HG02943 (cell line): ENCODE data around the gene MCF2L2.
A peak's percentile ranks its signal among the peaks of the same experiment; 100 is the strongest.
"Not testable (repeated sequence)": the region's sequence is repeated elsewhere in the genome, so short reads cannot be mapped to it uniquely, and the experiment has no call there.

Experiments
- ATAC-seq: cut with Tn5 transposase; IDR thresholded peaks from one replicate; pipeline ENCODE4 v1.9.1; 2021; ENCODE audit warnings: mild to moderate bottlenecking, low read depth, moderate library complexity; ENCODE audit not compliant: unreplicated experiment

Gene MCF2L2

DNA sequence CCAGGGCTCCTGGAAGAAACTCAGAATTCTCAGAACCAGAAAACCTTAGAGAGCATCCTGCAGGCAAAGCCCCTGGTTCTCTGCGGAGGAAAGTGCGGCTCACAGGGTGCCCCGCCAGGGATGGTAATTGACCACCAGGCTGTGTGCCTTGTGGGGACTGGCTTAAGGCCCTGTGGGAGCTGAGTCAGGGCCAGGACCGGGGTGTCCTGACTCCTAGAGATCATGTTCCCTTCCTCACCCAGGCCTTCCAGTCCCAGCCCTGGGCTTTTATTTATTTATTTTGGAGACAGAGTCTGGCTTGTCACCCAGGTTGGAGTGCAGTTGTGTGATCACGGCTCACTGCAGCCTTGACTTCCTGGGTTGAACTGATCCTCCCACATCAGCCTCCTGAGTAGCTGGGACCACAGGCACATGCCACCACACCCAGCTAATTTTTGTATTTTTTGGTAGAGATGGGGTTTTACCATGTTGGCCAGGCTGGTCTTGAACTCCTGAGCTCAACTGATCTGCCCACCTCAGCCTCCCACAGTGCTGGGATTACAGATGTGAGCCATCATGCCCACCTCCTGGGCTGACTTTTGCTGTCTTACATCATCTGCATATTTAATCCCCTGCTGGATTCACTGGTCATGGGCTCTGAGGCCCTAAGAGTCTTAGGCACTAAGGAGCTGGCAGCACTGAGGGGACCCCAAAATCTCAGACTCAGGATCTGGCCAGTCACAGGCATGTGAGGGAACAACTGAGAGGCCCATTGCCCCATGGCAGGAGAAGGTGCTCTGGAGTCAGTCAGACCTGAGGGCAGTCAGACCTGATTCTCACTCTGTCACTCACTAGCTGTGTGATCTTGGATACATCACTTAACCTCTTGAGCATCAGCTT, 245.4 kb downstream of the MCF2L2 start:
- no peak for ATAC-seq

DNA sequence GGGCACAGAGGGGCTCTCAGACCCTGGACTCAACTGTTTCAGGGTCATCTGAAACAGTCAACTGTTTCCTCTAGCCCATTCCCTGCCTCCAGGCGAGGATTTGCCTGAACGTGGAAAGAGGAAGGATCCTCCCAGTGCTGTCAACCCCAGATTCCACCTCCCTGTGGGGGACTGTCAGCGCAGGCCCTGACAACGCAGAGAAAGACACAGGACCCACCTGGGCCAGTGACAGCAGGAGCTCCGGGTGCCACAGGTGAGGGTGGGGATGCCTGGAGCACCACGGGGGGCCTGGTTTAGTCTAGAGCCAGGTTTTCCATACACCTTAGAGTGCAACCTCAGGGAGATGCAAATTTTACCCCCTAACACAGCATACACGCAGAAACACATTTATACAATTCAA, 246.3 kb downstream of the MCF2L2 start:
- ATAC-seq = no peak

DNA sequence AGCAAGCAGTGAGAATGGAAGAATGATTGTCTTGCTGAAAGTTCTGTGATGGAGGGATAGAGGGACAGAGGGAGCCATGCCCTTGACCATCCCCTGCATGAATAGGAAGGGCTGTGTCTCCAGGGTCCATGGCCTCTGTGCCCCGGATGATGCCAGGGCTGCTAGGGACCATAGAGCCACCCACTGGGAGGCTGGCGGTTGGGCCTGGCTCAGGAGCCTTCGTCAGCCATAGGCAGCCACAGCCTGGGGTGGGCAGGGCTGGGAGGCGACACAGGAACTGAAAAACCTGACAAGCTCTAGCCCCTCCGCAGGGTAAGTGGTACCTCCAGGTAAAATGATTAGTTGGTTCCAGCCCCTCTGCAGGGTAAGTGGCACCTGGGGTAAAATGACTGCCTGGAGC, 246.8 kb downstream of the MCF2L2 start:
- ATAC-seq = no peak

DNA sequence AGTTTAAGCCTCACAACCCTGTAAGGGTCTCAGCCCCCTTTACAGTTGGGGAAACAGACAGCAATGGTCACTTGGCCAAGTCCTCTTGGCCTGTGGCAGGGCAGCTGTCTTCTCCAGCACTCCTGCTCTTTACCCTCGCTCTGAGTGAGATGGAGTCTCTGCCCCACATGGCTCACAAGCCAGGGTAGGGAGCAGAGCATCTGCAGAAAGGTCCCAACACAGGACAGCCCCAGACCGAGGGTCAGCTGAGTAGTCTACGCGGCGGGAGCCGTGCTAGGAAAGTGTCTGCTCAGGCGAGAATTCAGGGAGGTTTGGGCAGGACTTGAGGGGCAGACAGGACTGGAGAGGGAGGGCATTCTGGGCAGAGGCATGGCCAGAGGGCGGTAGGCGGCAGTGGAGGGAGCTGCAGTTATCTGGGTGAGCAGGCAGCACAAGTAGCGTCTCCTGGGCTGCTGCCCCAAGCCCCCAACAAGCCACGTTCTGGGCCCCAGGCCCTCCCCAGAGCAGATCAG, 247.6 kb downstream of the MCF2L2 start:
- no peak for ATAC-seq

DNA sequence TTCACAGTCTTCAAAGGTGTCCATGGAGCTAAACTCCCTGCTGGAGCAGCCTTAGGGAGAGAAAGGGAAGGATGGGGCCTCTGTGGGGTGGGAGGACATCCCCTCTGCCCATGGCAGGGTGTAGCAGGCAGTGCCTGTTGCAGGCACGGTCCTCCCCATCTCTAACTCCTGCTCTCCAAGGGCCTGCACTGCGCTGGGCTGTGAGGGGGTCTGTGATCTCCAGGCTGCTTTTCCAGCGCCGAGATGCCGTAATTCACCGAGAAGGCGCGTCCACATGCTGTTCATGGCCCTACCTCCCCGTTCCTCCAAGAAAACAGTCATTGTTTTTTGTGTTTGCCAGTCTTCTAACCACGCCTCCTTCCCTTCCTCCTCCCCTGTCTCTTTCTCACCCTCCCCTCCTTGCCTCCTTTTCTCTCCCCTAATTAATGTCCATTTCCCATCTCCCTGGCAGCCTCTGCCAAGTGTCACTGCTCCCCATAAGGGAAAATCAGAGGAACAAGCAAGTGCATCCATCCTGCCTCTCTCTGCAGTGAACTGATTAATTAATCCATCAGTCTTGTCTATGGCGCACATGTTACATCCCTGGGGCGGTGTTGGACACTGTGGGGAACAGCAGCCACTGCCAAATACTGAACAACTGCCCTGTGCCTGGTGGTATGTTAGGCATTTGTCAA, 248.2 kb downstream of the MCF2L2 start:
- no peak for ATAC-seq

DNA sequence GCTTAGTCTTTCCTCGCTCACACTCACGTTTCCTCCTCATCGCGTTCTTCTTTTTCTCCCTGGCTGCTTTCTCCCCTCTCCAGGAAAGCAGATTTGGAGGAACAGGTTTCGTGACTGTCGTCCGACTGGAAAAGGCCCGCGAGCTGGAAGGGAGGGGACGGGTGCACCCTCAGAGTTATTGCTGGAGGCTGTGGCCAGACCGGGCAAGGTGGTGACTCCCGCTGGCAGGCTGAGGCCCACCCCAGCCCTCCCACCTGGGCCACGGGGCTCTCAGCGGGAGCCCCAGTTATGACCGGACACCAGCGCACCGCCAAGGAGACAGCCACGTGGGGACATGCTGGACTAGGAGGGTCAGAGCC, 248.9 kb downstream of the MCF2L2 start:
- ATAC-seq = not testable (repeated sequence)

DNA sequence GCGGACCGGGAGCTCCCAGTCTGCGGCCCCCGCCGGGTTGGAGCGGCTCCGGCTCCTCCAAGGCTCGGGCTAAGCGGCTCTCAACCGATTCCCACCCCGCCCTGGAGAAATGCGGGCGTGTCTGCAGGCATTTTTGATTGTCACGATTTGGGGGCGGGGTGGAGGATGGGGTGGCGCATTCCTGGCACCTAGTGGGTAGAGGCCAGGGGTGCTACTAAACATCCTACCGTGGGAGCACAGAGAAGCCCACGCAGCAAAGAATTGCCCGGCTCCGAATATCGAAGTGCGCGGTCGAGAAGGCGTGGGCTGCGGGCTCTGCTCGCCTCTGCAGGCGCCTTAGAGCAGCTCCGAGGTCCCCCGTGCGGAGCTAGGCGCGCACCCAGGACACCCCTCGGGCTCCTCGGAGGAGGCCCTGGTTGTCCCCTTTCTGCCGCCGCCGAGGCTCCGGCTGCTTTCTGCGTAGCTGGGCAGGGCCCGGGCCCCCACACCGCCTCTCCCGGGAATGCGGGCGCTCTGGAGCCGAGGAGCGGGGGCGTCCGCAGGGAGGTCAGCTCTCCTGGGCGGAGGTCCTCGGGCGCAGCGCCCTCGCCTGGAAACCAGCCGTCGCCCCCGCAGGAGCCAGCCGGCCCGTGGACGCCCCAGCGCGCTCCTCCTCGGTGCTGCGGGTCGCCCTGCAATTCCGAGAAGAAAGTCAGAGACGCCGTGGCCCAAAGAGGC, 249.4 kb downstream of the MCF2L2 start:
- ATAC-seq = no peak

DNA sequence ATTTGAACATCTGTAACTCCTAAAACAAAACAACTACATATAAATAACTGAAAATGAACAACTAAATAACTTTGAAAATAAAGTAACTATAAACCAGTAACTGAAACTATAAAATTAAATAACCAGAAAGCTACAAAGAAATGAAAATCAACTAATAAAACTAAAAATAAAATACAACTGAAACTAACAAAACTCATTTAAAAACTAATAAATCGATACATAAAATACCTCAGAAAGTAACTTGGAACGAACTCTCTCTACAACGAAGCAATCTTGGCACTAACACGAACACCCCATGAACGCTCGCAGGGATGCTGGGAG, 249.9 kb downstream of the MCF2L2 start:
- ATAC-seq = no peak

DNA sequence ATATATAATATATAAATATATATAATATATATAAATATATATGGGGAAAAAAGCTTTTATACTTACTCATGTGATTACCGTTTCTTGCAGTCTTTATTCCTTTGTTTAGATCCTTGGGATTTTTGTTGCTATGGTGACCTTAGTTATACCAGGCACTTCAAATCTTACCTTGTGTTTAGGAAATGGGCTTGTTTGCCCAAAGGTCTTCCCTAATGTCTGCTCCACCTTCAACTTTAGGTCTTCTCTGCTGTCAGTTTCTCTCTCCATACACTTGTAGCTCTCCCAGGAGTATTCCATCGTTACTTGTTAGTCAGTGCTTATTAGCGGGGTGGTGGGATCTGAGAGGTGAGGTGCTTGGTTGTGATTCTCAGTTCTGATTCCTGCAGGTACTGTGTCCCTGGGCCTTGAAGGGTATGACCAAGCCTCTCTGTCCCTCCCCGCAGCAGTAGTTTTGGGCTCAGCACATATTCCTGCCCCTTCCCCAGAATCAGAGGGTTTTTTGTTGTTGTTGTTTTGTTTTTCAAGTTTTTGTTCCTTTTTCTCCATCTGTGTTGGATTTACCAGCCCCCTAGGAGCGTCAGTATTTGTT, 256.3 kb downstream of the MCF2L2 start:
- ATAC-seq = no peak

DNA sequence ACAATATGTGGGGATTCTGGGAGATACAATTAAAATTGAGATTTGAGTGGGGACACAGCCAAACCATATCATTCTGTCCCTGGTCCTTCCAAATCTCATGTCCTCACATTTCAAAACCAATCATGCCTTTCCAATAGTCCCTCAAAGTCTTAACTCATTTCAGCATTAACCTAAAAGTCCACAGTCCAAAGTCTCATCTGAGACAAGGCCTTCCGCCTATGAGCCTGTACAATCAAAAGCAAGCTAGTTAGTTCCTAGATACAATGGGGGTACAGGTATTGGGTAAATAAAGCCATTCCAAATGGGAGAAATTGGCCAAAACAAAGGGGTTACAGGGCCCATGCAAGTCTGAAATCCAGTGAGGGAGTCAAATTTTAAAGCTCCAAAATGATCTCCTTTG, 260.4 kb downstream of the MCF2L2 start:
- ATAC-seq = not testable (repeated sequence)

DNA sequence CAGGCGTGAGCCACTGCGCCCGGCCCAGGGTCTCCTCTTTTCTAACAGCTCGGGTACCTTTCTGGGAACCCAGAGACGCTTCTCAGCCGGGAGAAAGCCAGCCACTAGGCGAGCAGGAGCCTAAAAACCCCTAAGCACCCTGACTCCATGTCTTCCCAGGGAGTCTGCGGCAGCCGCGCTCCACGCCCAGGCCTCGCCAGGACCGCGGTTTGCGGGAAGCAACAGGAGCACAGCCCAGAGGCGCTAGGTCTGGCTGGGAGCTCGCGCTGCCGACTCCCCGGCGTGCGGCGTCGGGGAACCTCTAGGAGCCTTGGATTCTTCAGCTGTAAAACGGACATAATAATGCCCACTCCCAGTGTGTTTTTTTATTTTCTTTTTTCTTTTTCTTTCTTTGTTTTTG, 264.9 kb downstream of the MCF2L2 start:
- ATAC-seq = no peak

DNA sequence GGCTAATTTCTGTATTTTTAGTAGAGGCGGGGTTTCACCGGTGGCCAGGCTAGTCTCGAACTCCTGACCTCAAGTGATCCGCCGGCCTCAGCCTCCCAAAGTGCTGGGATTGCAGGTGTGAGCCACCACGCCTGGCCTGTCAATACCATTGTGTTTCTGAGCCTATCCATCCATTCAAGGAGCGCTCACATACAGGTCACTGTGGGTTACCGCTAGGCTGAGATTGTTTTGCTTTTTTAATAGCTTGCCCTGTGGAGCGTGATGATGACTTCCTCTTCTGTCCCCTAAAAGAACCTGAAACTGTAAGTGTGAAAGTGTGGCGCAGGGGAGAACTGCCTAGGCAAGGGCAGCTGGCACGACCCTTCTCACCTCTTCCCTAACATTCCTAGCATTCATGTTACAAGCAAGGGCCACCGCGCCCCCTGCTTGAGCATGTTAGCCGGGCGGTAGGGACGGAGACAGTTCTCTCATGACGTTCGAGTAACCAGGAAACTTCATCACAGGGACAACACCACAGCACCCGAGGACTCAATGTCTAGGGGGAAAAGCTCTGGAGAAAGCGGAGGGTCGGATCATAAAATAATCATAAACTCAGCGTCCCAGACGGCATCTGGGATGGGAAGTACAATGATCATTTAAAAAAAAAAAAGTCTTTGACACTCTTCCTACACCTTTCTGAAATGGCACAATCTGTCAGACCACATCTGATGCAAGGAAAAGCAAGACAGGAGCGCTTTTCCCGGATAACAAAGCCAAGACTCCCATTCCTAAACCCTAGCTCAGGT, 266.7 kb downstream of the MCF2L2 start:
- peak; percentile 78 for ATAC-seq

DNA sequence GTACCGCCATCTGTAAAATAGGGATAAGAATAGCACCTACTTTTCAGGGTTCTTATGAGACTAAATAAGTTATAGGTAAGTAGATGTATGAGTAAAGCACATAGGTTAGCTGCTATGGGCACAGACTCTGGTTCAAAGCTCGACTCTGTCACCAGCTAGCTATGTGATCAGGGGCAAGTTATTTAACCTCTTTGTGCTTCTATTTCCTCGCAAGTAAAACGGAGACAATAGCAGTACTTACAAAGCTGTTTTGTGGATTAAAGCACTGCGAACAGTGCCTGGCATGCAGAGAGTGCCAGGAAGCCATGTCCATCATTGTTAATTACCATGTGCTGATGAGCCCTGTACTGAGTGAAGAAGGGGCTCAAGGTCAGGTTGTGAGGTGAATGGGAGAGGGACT, 267.8 kb downstream of the MCF2L2 start:
- no peak for ATAC-seq

DNA sequence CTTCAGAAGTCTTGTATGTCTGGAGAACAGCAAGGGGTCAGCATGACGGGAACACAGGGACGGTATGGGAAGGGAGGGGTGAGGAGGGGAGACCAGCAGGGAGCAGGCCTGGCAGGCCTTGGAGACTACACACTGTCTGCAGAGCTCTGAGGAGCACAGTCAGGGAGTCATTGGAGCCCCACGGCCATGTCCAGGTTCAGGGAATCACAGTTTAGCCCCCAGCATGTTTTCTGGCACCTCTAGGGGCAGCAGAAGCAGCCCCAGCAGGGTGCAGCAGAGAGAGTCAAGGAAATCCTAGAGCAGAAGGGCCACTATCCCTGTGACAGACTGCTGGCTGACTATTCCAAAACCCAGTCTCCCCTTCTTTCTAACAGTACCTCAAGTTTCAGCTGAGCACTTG, 269.1 kb downstream of the MCF2L2 start:
- ATAC-seq = no peak

DNA sequence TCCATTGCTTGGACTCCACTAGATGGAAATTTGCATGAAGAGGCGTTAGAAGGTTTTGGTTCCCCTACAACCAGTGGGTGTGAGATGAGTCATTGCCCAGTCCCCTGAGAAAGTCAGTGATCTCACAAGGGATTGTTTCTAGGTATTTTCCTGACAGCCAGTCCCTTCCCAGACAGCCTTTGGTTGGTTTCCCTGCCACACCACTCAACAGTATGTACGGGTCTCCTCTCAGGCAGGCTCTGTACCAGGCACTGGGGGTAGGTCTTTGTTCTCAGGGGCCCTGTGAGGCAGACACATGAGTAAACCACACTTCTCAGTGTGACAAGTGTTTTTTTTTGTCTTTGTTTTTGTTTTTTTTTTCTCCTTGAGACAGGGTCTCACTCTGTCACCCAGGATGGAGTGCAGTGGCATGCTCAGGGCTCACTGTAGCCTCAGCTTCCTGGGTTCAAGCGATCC, 269.8 kb downstream of the MCF2L2 start:
- peak; percentile 61 for ATAC-seq

DNA sequence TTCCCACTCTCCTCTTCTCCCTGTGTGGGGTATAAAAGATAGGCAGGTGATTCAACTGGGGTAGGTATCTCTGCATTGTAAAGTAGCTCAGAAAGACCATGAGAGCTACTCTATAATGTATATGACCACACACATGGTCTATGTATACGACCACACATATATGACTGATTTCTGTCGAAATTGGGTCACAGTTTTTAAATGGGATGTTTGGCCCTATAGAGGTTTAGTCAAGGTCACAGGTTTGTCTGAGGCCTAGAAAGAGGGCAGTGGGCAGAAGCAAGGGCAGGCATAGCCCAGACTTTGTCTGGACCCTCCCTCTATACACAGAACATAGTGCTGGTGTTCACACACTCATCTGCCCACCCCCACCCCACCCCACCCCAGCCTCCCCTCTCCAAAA, 270.3 kb downstream of the MCF2L2 start:
- ATAC-seq = peak; percentile 14

DNA sequence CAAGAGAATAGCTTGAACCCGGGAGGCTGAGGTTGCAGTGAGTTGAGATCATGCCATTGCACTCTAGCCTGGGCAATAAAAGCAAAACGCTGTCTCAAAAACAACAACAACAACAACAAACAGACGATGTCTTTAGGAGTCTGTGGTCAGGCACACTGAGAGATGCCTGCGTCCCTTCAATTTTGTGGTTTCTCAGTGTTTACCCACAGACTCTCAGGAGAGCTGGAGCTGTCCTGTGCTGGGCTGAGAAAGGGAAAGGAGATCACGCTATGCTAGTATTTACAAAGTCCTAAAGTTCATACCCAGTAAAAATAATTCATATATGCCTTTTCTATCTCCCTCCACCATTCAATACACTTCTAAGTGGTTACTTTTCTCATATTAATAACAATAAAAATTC, 272.2 kb downstream of the MCF2L2 start:
- ATAC-seq = no peak

DNA sequence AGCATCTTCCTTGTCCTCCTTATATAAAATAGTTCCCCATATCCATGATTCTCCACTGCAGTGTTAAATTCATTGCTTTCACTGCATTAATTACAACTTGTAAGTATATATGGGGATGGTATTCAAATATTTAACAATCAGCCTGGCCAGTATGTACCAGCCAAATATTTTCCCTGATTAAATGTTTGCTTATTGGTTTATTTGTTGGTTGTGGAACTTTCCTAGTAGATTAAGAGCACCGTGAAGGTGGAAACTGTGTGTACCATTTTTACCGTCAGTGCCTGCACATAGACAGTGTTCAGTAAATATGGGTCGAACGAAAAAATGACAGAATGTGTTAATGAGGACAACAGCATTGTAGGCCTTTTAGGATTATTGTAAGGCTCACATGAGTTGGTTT, 272.9 kb downstream of the MCF2L2 start:
- ATAC-seq = no peak

DNA sequence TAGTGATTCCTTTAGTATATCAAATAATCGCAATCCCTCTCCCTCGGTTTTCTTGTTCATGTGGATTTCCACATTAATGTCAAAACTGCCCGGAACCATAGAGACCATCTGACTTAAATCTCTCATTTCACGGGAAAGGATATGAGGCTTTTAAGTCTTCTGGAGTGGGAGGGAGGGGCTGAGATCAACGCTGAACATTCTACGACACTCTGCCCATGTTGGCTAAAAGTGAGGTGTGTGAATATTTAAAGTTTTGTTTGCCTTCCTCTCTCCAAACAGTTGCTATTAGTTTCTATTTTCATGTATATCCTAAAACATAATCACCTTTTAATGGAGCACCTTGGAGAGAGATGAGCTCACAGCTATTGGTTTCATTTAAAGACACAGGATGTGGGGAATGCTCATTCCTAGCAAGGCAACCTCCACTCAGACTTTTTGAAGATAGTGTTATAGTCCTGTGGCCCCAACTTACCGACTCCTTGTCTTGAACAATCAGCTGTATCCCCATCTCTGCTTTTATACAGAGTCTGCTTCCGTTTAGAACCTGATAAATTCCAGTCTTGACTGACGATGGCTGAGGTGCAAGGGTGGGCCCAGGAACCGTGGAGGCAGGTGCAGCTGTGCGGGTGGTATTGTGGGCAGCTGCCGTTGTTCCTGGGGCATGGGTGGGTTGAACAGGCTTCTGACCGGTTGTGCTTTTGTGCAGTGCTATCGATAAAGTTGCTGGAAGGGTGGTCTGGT, 275.0 kb downstream of the MCF2L2 start:
- no peak for ATAC-seq
